HepG2 (cell line): ENCODE data around the gene DCTN3.

ENCODE experiments used
- ETS1 ChIP-seq: sonication (generic); formaldehyde crosslinking; IDR thresholded peaks from 2 replicates; pipeline ENCODE4 v1.4.0; 2020; ENCODE audit warnings: missing genetic modification reagents
- FOXM1 ChIP-seq: sonication (generic); formaldehyde crosslinking; IDR thresholded peaks from 2 replicates; pipeline ENCODE4 v1.5.0; 2020; ENCODE audit warnings: missing genetic modification reagents
- FOXP4 ChIP-seq: sonication (generic); formaldehyde crosslinking; IDR thresholded peaks from 2 replicates; pipeline ENCODE4 v1.4.0; 2020; ENCODE audit warnings: missing genetic modification reagents
- REST ChIP-seq, 2 experiments: IDR thresholded peaks; 2 replicates each; pipeline ENCODE4 v1.6.1; 2011 to 2012; ENCODE audit warnings: low read length in 2 of 2, borderline replicate concordance in 1 of 2, low read depth in 1 of 2, mild to moderate bottlenecking in 1 of 2, moderate library complexity in 1 of 2
- ZBTB37 ChIP-seq: sonication (generic); formaldehyde crosslinking; IDR thresholded peaks from 2 replicates; pipeline ENCODE4 v1.4.0; 2020; ENCODE audit warnings: mild to moderate bottlenecking, missing genetic modification reagents
- ZNF605 ChIP-seq: sonication (generic); formaldehyde crosslinking; IDR thresholded peaks from 2 replicates; pipeline ENCODE4 v1.8.0; 2022; ENCODE audit warnings: mild to moderate bottlenecking, missing genetic modification reagents

GRCh38 chr9:34651321-34651720 is 31.0 kb upstream of the DCTN3 start:
- TF ChIP-seq ZBTB37 (CRISPR knock-in tag) (no peak), FOXP4 (no peak), FOXM1 (CRISPR knock-in tag) (no peak), REST (IDR thresholded peaks at IDR 0.05; ENCODE audit: borderline replicate concordance in 1 of 2, low read depth in 1 of 2, low read length in 2 of 2) (no peak), ZNF605 (CRISPR knock-in tag) (no peak), ETS1 (CRISPR knock-in tag) (no peak)
